Ishikawa (cell line): ENCODE data around the gene TMPRSS13.

Experiments used
- EP300 ChIP-seq: IDR thresholded peaks from 2 replicates; pipeline ENCODE4 v1.6.1; 2012; ENCODE audit warnings: borderline replicate concordance
- MAX ChIP-seq: IDR thresholded peaks from 2 replicates; pipeline ENCODE4 v1.6.1; 2012
- NFIC ChIP-seq: IDR thresholded peaks from 2 replicates; pipeline ENCODE4 v1.6.1; 2012
- TAF1 ChIP-seq: IDR thresholded peaks from 2 replicates; pipeline ENCODE4 v1.6.1; 2012; ENCODE audit warnings: low read depth, mild to moderate bottlenecking
- TCF12 ChIP-seq: IDR thresholded peaks from 2 replicates; pipeline ENCODE4 v1.6.1; 2012; ENCODE audit warnings: low read depth
- YY1 ChIP-seq: IDR thresholded peaks from 2 replicates; pipeline ENCODE4 v1.6.1; 2012; ENCODE audit warnings: low read depth
- ZBTB7A ChIP-seq: IDR thresholded peaks from 2 replicates; pipeline ENCODE4 v1.6.1; 2012; ENCODE audit warnings: low read depth
- TF ChIP-seq, protein P1 (sequence below): IDR thresholded peaks from 2 replicates; pipeline ENCODE4 v1.6.1; 2012; ENCODE audit warnings: low read depth, mild to moderate bottlenecking
- TF ChIP-seq, protein P2 (sequence below): IDR thresholded peaks from 2 replicates; pipeline ENCODE4 v1.6.1; 2012

GRCh38 chr11:117908959-117909610 lies 20.1 kb downstream of the TMPRSS13 start:
- TF ChIP-seq TCF12 (no peak), ZBTB7A (no peak), EP300 (no peak), MAX (no peak), NFIC (no peak), TAF1 (no peak), YY1 (no peak)
- TF ChIP-seq, protein P1, sequence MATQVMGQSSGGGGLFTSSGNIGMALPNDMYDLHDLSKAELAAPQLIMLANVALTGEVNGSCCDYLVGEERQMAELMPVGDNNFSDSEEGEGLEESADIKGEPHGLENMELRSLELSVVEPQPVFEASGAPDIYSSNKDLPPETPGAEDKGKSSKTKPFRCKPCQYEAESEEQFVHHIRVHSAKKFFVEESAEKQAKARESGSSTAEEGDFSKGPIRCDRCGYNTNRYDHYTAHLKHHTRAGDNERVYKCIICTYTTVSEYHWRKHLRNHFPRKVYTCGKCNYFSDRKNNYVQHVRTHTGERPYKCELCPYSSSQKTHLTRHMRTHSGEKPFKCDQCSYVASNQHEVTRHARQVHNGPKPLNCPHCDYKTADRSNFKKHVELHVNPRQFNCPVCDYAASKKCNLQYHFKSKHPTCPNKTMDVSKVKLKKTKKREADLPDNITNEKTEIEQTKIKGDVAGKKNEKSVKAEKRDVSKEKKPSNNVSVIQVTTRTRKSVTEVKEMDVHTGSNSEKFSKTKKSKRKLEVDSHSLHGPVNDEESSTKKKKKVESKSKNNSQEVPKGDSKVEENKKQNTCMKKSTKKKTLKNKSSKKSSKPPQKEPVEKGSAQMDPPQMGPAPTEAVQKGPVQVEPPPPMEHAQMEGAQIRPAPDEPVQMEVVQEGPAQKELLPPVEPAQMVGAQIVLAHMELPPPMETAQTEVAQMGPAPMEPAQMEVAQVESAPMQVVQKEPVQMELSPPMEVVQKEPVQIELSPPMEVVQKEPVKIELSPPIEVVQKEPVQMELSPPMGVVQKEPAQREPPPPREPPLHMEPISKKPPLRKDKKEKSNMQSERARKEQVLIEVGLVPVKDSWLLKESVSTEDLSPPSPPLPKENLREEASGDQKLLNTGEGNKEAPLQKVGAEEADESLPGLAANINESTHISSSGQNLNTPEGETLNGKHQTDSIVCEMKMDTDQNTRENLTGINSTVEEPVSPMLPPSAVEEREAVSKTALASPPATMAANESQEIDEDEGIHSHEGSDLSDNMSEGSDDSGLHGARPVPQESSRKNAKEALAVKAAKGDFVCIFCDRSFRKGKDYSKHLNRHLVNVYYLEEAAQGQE, result no peak
- TF ChIP-seq, protein P2, sequence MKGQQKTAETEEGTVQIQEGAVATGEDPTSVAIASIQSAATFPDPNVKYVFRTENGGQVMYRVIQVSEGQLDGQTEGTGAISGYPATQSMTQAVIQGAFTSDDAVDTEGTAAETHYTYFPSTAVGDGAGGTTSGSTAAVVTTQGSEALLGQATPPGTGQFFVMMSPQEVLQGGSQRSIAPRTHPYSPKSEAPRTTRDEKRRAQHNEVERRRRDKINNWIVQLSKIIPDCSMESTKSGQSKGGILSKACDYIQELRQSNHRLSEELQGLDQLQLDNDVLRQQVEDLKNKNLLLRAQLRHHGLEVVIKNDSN, result no peak
